ENCODE data around the gene MOBP.
"Not testable (repeated sequence)": the region's sequence is repeated elsewhere in the genome, so short reads cannot be mapped to it uniquely, and the experiment has no call there.

MOBP gene

GRCh38 chr3:39467394-39468107 lies at the start of gene MOBP:
MOBP (plus strand) TSS chr3:39467680; CDS start chr3:39502070, 34,390 bp downstream.
- H3K27ac ChIP-seq (ENCODE audit: low read length): no peak within 1 kb of the TSS

GRCh38 chr3:39418556-39419225 lies 48.8 kb upstream of the MOBP start:
- H3K9ac ChIP-seq (ENCODE audit: low read depth, low read length): 0 out of 2 replicates have a peak overlapping the region, but pooled peaks have one; percentile 29
- H3K4me1 ChIP-seq (ENCODE audit: insufficient read depth, low read length): peaks cover 11% of the 10 kb centered on the region

More at GRCh38 chr3:39467394-39468107, at the start of gene MOBP:
- Histone ChIP-seq H3K36me3 (ENCODE audit: insufficient read depth, low read depth, low read length) (no peaks in the 10 kb centered on the region), H3K4me1 (ENCODE audit: insufficient read depth, low read length) (peaks cover 6% of the 10 kb centered on the region; the same call in 1 of the 2 replicates), H3K9ac (ENCODE audit: low read depth, low read length) (no peak within 1 kb of the TSS), H3K27me3 (ENCODE audit: insufficient read depth, low read length) (no peaks in the 10 kb centered on the region), H3K4me3 (ENCODE audit: low read length) (peak within 1 kb of the TSS; percentile 25; the same call in 1 of the 2 replicates), H3K9me3 (ENCODE audit: insufficient read depth, low read depth, low read length) (no peaks in the 10 kb centered on the region)

GRCh38 chr3:39419742-39420315 lies 47.7 kb upstream of the MOBP start:
- Histone ChIP-seq H3K27ac (ENCODE audit: low read length) (no peak overlapping the region), H3K27me3 (ENCODE audit: insufficient read depth, low read length) (peaks cover 5% of the 10 kb centered on the region; the same call in 1 of the 2 replicates), H3K36me3 (ENCODE audit: insufficient read depth, low read depth, low read length) (no peaks in the 10 kb centered on the region), H3K4me1 (ENCODE audit: insufficient read depth, low read length) (peaks cover 11% of the 10 kb centered on the region), H3K9me3 (ENCODE audit: insufficient read depth, low read depth, low read length) (no peaks in the 10 kb centered on the region), H3K4me3 (ENCODE audit: low read length) (no peak overlapping the region), H3K9ac (ENCODE audit: low read depth, low read length) (no peak overlapping the region)

More at GRCh38 chr3:39418556-39419225, 48.8 kb upstream of the MOBP start:
- not testable (repeated sequence) for H3K9me3 ChIP-seq (ENCODE audit: insufficient read depth, low read depth, low read length); H3K27ac ChIP-seq (ENCODE audit: low read length); H3K36me3 ChIP-seq (ENCODE audit: insufficient read depth, low read depth, low read length); H3K4me3 ChIP-seq (ENCODE audit: low read length); H3K27me3 ChIP-seq (ENCODE audit: insufficient read depth, low read length)

GRCh38 chr3:39420543-39420942 lies 46.9 kb upstream of the MOBP start:
- Histone ChIP-seq H3K9ac (ENCODE audit: low read depth, low read length) (no peak overlapping the region), H3K4me1 (ENCODE audit: insufficient read depth, low read length) (peaks cover 11% of the 10 kb centered on the region), H3K27ac (ENCODE audit: low read length) (no peak overlapping the region), H3K27me3 (ENCODE audit: insufficient read depth, low read length) (peaks cover 5% of the 10 kb centered on the region; the same call in 1 of the 2 replicates), H3K4me3 (ENCODE audit: low read length) (no peak overlapping the region), H3K9me3 (ENCODE audit: insufficient read depth, low read depth, low read length) (no peaks in the 10 kb centered on the region), H3K36me3 (ENCODE audit: insufficient read depth, low read depth, low read length) (no peaks in the 10 kb centered on the region)

- no peak overlapping the region for H3K27ac ChIP-seq (ENCODE audit: low read length)
- H3K4me1 ChIP-seq (ENCODE audit: insufficient read depth, low read length): peaks cover 5% of the 10 kb centered on the region
- peaks cover 5% of the 10 kb centered on the region; the same call in 1 of the 2 replicates for H3K27me3 ChIP-seq (ENCODE audit: insufficient read depth, low read length)
- H3K36me3 ChIP-seq (ENCODE audit: insufficient read depth, low read depth, low read length): no peaks in the 10 kb centered on the region
- no peaks in the 10 kb centered on the region for H3K9me3 ChIP-seq (ENCODE audit: insufficient read depth, low read depth, low read length)
- no peak overlapping the region for H3K9ac ChIP-seq (ENCODE audit: low read depth, low read length)
- H3K4me3 ChIP-seq (ENCODE audit: low read length): no peak overlapping the region
These were observed 44.0 kb upstream of the MOBP start for GRCh38 chr3:39423436-39423970.

- Histone ChIP-seq H3K27ac (ENCODE audit: low read length) (no peak overlapping the region), H3K36me3 (ENCODE audit: insufficient read depth, low read depth, low read length) (no peaks in the 10 kb centered on the region), H3K9me3 (ENCODE audit: insufficient read depth, low read depth, low read length) (no peaks in the 10 kb centered on the region), H3K9ac (ENCODE audit: low read depth, low read length) (no peak overlapping the region), H3K27me3 (ENCODE audit: insufficient read depth, low read length) (no peaks in the 10 kb centered on the region), H3K4me1 (ENCODE audit: insufficient read depth, low read length) (no peaks in the 10 kb centered on the region), H3K4me3 (ENCODE audit: low read length) (no peak overlapping the region)
These were observed 41.2 kb upstream of the MOBP start for GRCh38 chr3:39426312-39426711.

- no peak overlapping the region for H3K4me3 ChIP-seq (ENCODE audit: low read length)
- no peak overlapping the region for H3K9ac ChIP-seq (ENCODE audit: low read depth, low read length)
- no peaks in the 10 kb centered on the region for H3K36me3 ChIP-seq (ENCODE audit: insufficient read depth, low read depth, low read length)
- no peaks in the 10 kb centered on the region for H3K27me3 ChIP-seq (ENCODE audit: insufficient read depth, low read length)
- no peak overlapping the region for H3K27ac ChIP-seq (ENCODE audit: low read length)
- no peaks in the 10 kb centered on the region for H3K4me1 ChIP-seq (ENCODE audit: insufficient read depth, low read length)
- H3K9me3 ChIP-seq (ENCODE audit: insufficient read depth, low read depth, low read length): no peaks in the 10 kb centered on the region
These were observed 40.0 kb upstream of the MOBP start for GRCh38 chr3:39427506-39427905.

- Histone ChIP-seq H3K27ac (ENCODE audit: low read length) (no peak overlapping the region), H3K36me3 (ENCODE audit: insufficient read depth, low read depth, low read length) (no peaks in the 10 kb centered on the region), H3K9ac (ENCODE audit: low read depth, low read length) (no peak overlapping the region), H3K27me3 (ENCODE audit: insufficient read depth, low read length) (no peaks in the 10 kb centered on the region), H3K4me3 (ENCODE audit: low read length) (no peak overlapping the region), H3K9me3 (ENCODE audit: insufficient read depth, low read depth, low read length) (no peaks in the 10 kb centered on the region), H3K4me1 (ENCODE audit: insufficient read depth, low read length) (no peaks in the 10 kb centered on the region)
These were observed 38.7 kb upstream of the MOBP start for GRCh38 chr3:39428745-39429201.

DNA sequence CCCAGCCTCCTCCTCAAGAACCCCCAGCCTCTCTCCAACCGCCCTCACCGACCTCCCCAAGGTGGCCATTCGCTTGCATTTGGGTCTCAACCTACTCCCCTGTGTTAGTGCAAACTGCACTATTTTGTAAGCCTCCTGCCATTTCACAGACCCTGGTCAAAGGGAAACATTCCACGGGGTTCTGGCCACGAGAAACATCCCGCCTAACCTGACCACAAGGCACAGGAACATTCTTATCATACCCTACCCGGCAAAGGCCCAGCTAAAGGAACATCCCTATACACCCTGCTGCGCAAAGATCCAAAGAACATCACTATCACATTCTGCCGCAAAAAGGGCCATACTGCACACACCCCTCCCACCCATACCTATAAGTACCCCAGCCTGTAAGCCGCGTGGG lies 38.0 kb upstream of the MOBP start:
- Histone ChIP-seq H3K27me3 (ENCODE audit: insufficient read depth, low read length) (no peaks in the 10 kb centered on the region), H3K9ac (ENCODE audit: low read depth, low read length) (no peak overlapping the region), H3K4me1 (ENCODE audit: insufficient read depth, low read length) (no peaks in the 10 kb centered on the region), H3K4me3 (ENCODE audit: low read length) (no peak overlapping the region), H3K36me3 (ENCODE audit: insufficient read depth, low read depth, low read length) (no peaks in the 10 kb centered on the region), H3K27ac (ENCODE audit: low read length) (no peak overlapping the region), H3K9me3 (ENCODE audit: insufficient read depth, low read depth, low read length) (no peaks in the 10 kb centered on the region)

GRCh38 chr3:39432342-39432741 lies 35.1 kb upstream of the MOBP start:
- no peaks in the 10 kb centered on the region for H3K36me3 ChIP-seq (ENCODE audit: insufficient read depth, low read depth, low read length)
- no peaks in the 10 kb centered on the region for H3K27me3 ChIP-seq (ENCODE audit: insufficient read depth, low read length)
- no peaks in the 10 kb centered on the region for H3K9me3 ChIP-seq (ENCODE audit: insufficient read depth, low read depth, low read length)
- no peak overlapping the region for H3K27ac ChIP-seq (ENCODE audit: low read length)
- H3K9ac ChIP-seq (ENCODE audit: low read depth, low read length): no peak overlapping the region
- no peak overlapping the region for H3K4me3 ChIP-seq (ENCODE audit: low read length)
- no peaks in the 10 kb centered on the region for H3K4me1 ChIP-seq (ENCODE audit: insufficient read depth, low read length)

DNA sequence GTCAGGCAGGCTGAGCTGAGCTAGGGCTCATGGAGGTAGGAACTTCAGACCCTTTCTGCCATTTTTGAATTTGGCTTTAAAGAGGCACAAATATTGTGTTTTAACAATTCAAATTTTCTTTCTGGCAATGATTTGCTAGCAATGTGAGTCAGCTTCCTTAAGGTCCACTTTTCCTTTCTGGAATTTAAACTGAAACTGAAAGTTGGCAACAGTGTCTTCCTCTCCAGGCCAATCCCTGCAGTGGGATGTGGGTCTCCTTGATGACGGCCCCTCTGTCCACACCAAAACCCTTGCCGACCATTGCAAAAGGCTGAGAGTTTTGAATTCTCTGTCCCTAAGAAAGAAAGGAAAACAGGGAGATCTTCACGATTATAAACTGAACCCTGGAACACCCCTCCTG lies 33.8 kb upstream of the MOBP start:
- Histone ChIP-seq H3K27ac (ENCODE audit: low read length) (no peak overlapping the region), H3K9ac (ENCODE audit: low read depth, low read length) (no peak overlapping the region), H3K9me3 (ENCODE audit: insufficient read depth, low read depth, low read length) (no peaks in the 10 kb centered on the region), H3K4me1 (ENCODE audit: insufficient read depth, low read length) (no peaks in the 10 kb centered on the region), H3K27me3 (ENCODE audit: insufficient read depth, low read length) (no peaks in the 10 kb centered on the region), H3K4me3 (ENCODE audit: low read length) (no peak overlapping the region), H3K36me3 (ENCODE audit: insufficient read depth, low read depth, low read length) (no peaks in the 10 kb centered on the region)
